T-helper 2 cell treated with Interferon-gamma antibody and Interleukin-4, amounts not matched to agents 100 ng/mL and 5 ng/mL, for 36 hours (primary cell): Measurements from ENCODE around the gene LUC7L2. TPM values are rescaled to one million over a fixed set of nuclear protein-coding genes. Genes with fewer than 3 reads are reported as not detected.

ENCODE experiments used
- intact Hi-C: fragments of 100-400 bp; cut with micrococcal nuclease; formaldehyde crosslinking; loops from one replicate; pipeline ENCODE4 v1.15.1; 2023
- total RNA-seq: library from RNA; stranded (reverse); gene quantifications from 2 replicates; pipeline ENCODE4 v1.2.3, GENCODE V29; 2022

LUC7L2 gene
- total RNA-seq, 1 donor from 2014 or later = 125 TPM

- intact Hi-C loops = loop anchor here (10.0 kb wide), 1 partner anchor 466 kb away; no protein-coding TSS in a partner anchor
These were observed 8.7 kb upstream of the LUC7L2 start for GRCh38 chr7:139351027-139351426.

- intact Hi-C loops = loop anchor here (5.0 to 10.0 kb wide), 3 partner anchors 312 to 1343 kb away; partner anchors contain the start of gene NDUFB2
These were observed 5.0 kb upstream of the LUC7L2 start for GRCh38 chr7:139354729-139355128.

- intact Hi-C loops = loop anchor here (5.0 to 10.0 kb wide), 3 partner anchors 313 to 1342 kb away; partner anchors contain the start of gene NDUFB2
These were observed 4.4 kb upstream of the LUC7L2 start for GRCh38 chr7:139355320-139355719.

- intact Hi-C loops = loop anchor here (5.0 to 10.0 kb wide), 3 partner anchors 316 to 1339 kb away; partner anchors contain the start of gene NDUFB2
These were observed 1.8 kb upstream of the LUC7L2 start for GRCh38 chr7:139357729-139358506.

DNA sequence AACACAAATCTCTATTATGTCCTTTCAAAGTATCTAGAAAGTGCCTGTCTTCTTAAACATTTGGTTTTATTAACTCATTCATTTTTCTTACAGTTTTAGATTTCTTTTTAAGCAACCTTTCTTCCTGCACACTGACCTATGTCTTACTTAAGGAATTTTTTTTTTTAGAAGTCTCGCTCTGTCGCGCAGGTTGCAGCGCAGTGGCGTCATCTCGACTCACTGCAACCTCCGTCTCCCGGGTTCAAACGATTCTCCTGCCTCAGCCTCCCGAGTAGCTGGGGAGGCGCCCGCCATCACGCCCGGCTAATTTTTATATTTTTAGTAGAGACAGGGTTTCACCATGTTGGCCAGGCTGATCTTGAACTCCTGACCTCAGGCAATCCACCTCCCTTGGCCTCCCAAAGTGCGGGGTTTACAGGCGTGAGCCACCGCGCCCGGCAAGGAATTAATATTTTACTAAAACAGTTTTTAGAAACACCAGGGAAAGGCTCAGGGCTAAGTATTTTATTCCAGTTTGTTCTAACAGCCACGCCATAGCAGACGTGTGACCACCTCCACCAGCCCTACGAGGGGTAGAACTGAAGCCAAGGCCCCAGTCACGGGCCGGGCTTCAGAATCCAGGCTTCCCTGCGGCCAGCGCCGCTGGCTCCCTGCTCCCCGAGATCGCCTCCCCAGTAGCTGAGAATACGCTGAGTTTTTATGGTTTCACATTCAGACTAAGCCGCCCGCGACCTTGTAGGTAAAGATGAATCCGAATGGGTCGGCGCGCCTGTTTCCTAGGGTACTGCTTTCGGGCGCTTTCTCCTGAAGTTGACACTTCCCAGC, 941 bp upstream of the LUC7L2 start:
- intact Hi-C loops = loop anchor here (1.0 to 10.0 kb wide), 7 partner anchors 18 to 1339 kb away; partner anchors contain the start of genes NDUFB2, UBN2 and ZC3HAV1

DNA sequence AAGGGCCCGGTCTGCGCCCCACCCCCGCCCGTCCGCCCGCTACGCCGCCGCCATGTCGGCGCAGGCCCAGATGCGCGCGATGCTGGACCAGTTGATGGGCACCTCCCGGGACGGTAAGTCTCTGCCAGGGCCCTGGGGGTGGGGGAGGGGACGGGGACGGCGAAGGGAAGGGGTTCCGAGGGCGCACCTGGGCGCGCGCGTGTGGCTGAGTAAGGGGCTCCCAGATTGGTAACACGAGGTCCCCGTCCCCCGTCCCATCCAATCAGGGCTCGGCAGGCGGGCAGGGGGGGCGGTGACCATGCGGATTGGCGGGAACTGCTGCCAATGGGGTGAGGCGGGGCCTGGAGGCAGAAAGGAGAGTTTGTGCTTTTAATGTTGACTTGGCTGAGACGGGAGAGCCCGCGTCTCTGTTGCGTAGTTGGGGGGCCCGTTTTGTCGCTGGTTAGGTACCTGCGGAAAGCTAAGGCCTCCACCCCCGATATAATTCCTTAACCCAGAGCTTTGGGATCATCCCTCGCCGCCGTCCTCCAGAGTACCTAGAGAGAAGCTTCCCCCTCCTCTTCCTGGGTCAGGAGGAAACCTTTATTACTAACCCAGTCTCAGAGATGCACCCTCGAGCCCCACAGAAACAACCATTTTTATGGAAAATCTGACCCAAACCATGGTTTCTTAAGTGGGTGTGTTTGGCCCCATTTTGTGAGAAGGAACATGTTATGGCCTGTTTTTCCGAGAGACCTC, 685 bp downstream of the LUC7L2 start:
- intact Hi-C loops = loop anchor here (1.0 to 10.0 kb wide), 3 partner anchors 10 to 817 kb away; partner anchors contain the start of genes KDM7A and PARP12

GRCh38 chr7:139360948-139361307, 1.2 kb downstream of the LUC7L2 start:
- intact Hi-C loops = loop anchor here (1.0 to 10.0 kb wide), 3 partner anchors 9 to 816 kb away; partner anchors contain the start of genes KDM7A and PARP12

DNA sequence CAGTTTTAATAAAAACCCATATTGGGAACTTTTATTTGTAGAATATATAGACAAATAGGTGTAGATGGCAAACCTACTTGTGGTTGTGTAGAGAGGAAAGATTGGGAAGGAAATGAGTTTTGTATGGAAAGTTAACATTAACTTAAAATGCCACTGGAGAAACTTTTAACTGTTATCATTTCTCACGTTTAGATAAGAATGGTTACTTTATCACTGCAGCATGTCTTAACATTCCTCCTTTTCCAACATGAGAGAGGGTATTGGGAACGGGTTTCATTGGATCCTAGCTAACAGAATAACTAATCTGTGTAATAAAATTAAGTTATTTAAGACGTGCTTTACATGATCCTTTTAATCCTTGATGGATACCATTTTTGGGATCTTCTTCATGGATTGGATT, 1.8 kb downstream of the LUC7L2 start:
- intact Hi-C loops = loop anchor here (5.0 to 10.0 kb wide), 2 partner anchors 703 to 816 kb away; partner anchors contain the start of genes KDM7A and PARP12

DNA sequence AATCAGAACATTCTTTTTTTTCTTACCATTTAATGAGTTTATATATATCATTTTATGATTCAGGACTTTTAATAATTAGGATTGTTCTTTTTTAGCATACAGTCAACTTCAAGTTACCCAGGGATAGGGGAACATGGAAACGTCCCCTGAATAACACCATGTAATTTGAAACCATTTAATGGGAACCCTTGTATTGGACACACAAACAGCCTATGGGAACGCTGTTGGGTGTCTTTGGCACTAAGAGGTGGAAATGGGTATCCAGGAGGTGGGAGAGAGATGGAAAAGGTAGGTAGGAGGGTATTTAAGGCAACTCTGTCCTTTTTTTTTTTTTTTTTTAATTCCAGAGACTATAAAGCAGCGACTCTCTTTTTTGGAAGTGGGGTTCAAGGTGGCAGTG, 2.6 kb downstream of the LUC7L2 start:
- intact Hi-C loops = loop anchor here (5.0 to 10.0 kb wide), 2 partner anchors 702 to 815 kb away; partner anchors contain the start of genes KDM7A and PARP12

GRCh38 chr7:139362981-139363380, 3.3 kb downstream of the LUC7L2 start:
- intact Hi-C loops = loop anchor here (5.0 to 10.0 kb wide), 2 partner anchors 702 to 814 kb away; partner anchors contain the start of genes KDM7A and PARP12

DNA sequence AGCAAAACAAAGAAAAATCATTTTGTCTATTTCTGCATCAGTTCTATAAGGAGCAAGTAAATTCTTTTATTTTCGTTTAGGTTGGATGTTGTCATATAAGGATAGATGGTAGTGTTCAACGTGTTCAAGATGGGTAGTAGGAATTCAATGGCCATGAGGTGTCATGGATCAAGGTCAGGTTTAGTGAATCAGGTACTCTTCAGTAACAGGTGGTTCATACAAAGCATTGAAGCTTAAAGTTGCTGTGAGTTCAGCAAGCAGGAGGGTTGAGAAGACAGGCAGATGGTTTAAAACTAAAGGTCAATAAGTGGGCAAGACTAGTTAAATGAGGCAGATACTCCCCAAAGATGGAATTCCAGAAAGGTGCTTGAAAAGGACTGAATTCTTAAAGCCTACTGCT, 5.6 kb downstream of the LUC7L2 start:
- intact Hi-C loops = loop anchor here (10.0 kb wide), 1 partner anchor 699 kb away; the partner anchor contains the start of gene PARP12

DNA sequence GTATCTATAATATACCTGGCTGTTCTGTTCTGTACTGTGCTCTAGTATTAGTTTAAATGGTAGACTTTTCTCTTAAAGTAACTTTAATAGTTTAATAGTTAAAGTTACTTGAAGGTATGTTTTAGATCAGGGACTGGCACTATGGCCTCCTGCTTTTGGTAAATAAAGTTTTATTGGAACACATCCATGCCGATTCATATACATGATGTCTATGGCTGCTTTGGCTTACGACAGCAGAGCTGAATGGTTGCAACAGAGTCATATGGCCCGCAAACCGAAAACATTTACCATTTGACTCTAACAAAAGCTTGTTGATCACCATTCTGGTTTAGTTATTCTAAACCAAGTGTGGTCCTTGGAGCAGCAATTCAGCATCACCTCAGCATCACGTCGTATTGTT, 6.7 kb downstream of the LUC7L2 start:
- intact Hi-C loops = loop anchor here (10.0 kb wide), 1 partner anchor 698 kb away; the partner anchor contains the start of gene PARP12

- intact Hi-C loops = loop anchor here (10.0 kb wide), 1 partner anchor 697 kb away; the partner anchor contains the start of gene PARP12
These were observed 7.9 kb downstream of the LUC7L2 start for GRCh38 chr7:139367438-139368155.

GRCh38 chr7:139370301-139370942, 10.7 kb downstream of the LUC7L2 start:
- intact Hi-C loops = loop anchor here (1.0 kb wide), 1 partner anchor 10 kb away; no protein-coding TSS in a partner anchor

DNA sequence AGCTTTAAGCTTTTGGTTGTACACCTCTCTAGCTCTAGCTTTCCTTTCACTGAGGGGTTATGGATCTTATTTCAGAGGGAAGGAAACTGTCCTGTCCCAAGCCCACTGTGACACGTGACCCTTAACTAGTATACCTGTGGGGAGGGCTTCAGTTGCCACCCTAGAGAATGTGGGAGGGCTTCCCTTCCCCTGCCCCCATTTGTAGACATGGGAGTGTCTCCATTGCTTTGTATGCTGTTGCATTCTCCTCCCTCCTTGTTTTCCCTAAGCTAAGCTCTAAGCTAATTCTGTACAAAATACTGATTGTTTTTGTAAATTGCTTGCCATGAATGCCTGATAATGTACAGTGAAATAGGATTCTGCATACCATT, 11.2 kb downstream of the LUC7L2 start:
- intact Hi-C loops = loop anchor here (1.0 kb wide), 1 partner anchor 11 kb away; no protein-coding TSS in a partner anchor

- intact Hi-C loops = no loop called here
These were observed 14.6 kb downstream of the LUC7L2 start for GRCh38 chr7:139374246-139374645.

- intact Hi-C loops = no loop called here
These were observed 22.7 kb downstream of the LUC7L2 start for GRCh38 chr7:139382439-139382838.

DNA sequence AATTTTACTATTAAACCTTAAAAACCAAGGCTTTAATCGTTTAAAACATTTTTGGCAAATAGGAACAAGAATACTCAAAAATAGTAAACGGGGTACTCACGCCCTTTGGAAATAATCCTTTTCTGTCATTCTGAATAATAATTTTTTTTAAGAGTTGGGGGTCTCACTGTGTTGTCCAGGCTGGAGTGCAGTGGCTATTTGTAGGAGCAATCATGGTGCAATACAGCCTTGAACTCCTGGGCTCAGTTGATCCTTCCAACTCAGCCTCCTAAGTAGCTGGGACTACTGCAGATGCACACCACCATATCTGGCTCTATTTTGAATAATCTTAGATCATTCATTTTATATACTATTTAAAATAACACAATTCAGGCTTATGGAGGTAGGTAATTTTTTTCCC, 24.9 kb downstream of the LUC7L2 start:
- intact Hi-C loops = no loop called here

DNA sequence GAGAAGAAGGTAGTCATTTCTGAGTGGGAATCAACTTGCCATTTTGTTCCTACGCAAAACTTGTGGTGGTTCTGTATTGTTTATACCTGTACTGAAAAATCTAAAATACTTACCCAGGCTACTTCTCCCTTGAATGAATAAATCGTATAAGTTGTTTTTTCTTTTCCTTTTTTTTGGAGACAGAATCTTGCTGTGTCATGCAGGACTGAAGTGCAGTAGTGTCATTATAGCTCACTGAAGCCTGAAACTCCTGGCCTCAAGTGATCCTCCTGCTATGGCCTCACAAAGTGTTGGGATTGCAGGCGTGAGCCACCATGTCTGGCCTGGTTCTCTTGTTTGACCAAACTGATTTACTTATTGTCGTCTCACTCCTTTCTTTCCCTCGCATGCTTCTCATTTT, 27.9 kb downstream of the LUC7L2 start:
- intact Hi-C loops = no loop called here
